Panc1 (cell line): ENCODE results near the gene ADIRF. TPM values are rescaled to one million over a fixed set of nuclear protein-coding genes. Genes with fewer than 3 reads are reported as not detected.

Source experiments
- ATAC-seq: fragments of 200-7000 bp; cut with Tn5 transposase; 2 replicates; pipeline ENCODE4 v1.9.1; 2020; ENCODE audit warnings: mild to moderate bottlenecking, moderate library complexity
- BruUV-seq: library from RNA; stranded (reverse); fragments of 400-500 nt; replicated peaks from 2 replicates; lab custom pipeline; 2021; lab: Mats Ljungman, UMichigan
- CTCF ChIA-PET: fragments of 300-600 bp; sonication (Branson Sonifier 250); formaldehyde crosslinking; loops from one replicate; lab custom pipeline; 2022; ENCODE audit warnings: antibody characterized with exemption; lab: Charles Lee
- POLR2A ChIA-PET: fragments of 300-600 bp; sonication (Branson Sonifier 250); formaldehyde crosslinking; loops from one replicate; lab custom pipeline; 2022; ENCODE audit warnings: antibody characterized with exemption; lab: Charles Lee
- DNase-seq: peaks from one replicate; pipeline ENCODE4 v3.0.0-alpha.2; 2010; ENCODE audit warnings: low read depth, low spot score
- H3K27ac ChIP-seq: 2 replicates; pipeline ENCODE4 v1.5.1; 2011; ENCODE audit warnings: mild to moderate bottlenecking, low read length, inconsistent platforms
- H3K27me3 ChIP-seq: fragments of 200-500 bp; sonication (Bioruptor generic); 2 replicates; pipeline ENCODE4 v1.6.0; 2014; ENCODE audit warnings: low read length, inconsistent platforms; ENCODE audit not compliant: control insufficient read depth, insufficient read depth
- H3K36me3 ChIP-seq: fragments of 200-500 bp; sonication (Bioruptor generic); 2 replicates; pipeline ENCODE4 v1.5.1; 2014; ENCODE audit warnings: inconsistent platforms, mild to moderate bottlenecking, low read length, moderate library complexity; ENCODE audit not compliant: control insufficient read depth, insufficient read depth
- H3K4me1 ChIP-seq: 2 replicates; pipeline ENCODE4 v1.5.1; 2011; ENCODE audit warnings: inconsistent platforms, mild to moderate bottlenecking, low read length, moderate library complexity; ENCODE audit not compliant: control insufficient read depth, insufficient read depth
- H3K4me3 ChIP-seq, 2 experiments: 2 replicates each; pipeline ENCODE4 v1.5.1; 2011 to 2012; ENCODE audit warnings: low read depth in 2 of 2, low read length in 2 of 2, mild to moderate bottlenecking in 2 of 2, inconsistent platforms in 1 of 2, moderate library complexity in 1 of 2
- H3K9me3 ChIP-seq: fragments of 200-500 bp; sonication (Bioruptor generic); 2 replicates; pipeline ENCODE4 v1.5.1; 2014; ENCODE audit warnings: low read depth, mild to moderate bottlenecking, inconsistent platforms, low read length, moderate library complexity; ENCODE audit not compliant: control insufficient read depth, insufficient read depth
- CTCF ChIP-seq: fragments of 450-650 bp; IDR thresholded peaks from 2 replicates; pipeline ENCODE4 v1.5.1; 2017; ENCODE audit warnings: mild to moderate bottlenecking
- POLR2AphosphoS5 ChIP-seq: IDR thresholded peaks from 2 replicates; pipeline ENCODE4 v1.6.1; 2012; ENCODE audit warnings: mild to moderate bottlenecking, low read depth, low read length, moderate library complexity
- REST ChIP-seq, 2 experiments: IDR thresholded peaks; 2 replicates each; pipeline ENCODE4 v1.6.1; 2011 to 2012; ENCODE audit warnings: low read depth in 2 of 2, control low read depth in 1 of 2, low read length in 1 of 2, mild to moderate bottlenecking in 1 of 2, moderate library complexity in 1 of 2; ENCODE audit not compliant: insufficient read depth in 1 of 2
- SIN3A ChIP-seq: IDR thresholded peaks from 2 replicates; pipeline ENCODE4 v1.6.1; 2012; ENCODE audit warnings: low read depth, mild to moderate bottlenecking, low read length, moderate library complexity, borderline replicate concordance; ENCODE audit not compliant: insufficient read depth
- TCF7L2 ChIP-seq: IDR thresholded peaks from 2 replicates; pipeline ENCODE4 v1.6.1; 2011; ENCODE audit warnings: mild to moderate bottlenecking, low read depth, low read length, inconsistent platforms
- in situ Hi-C: cut with HindIII; loops from 2 replicates; pipeline ENCODE4 v1.10.0; 2016; ENCODE audit warnings: low sequenced_read_pairs, low pct_unique_long_range_greater_than_20kb
- intact Hi-C: fragments of 100-400 bp; cut with micrococcal nuclease; formaldehyde crosslinking; loops from one replicate; pipeline ENCODE4 v1.10.0; 2022; ENCODE audit not compliant: unreplicated experiment
- total RNA-seq: library from RNA; stranded (reverse); gene quantifications from one replicate; pipeline ENCODE4 v1.2.1, GENCODE V29; 2021; ENCODE audit not compliant: unreplicated experiment

ADIRF gene
- total RNA-seq, 1 experiment from 2014 or later, result 14.8 TPM

GRCh38 chr10:86936661-86937501 lies 31.4 kb upstream of the ADIRF start:
- H3K27me3 ChIP-seq, result no peaks in the 10 kb centered on the region
- no peak overlapping the region for H3K4me3 ChIP-seq
- H3K36me3 ChIP-seq, result no peaks in the 10 kb centered on the region
- ATAC-seq (no peak), DNase-seq (no peak)
- TF ChIP-seq SIN3A (no peak), POLR2AphosphoS5 (no peak), CTCF (no peak), TCF7L2 (no peak), REST (IDR thresholded peaks at IDR 0.05; ENCODE audit: insufficient read depth in 1 of 2, low read depth in 2 of 2, low read length in 1 of 2) (no peak)
- H3K4me1 ChIP-seq, result no peaks in the 10 kb centered on the region
- H3K27ac ChIP-seq, result no peak overlapping the region
- in situ Hi-C loops (no loop called here), intact Hi-C loops (no loop called here)
- POLR2A ChIA-PET, result interaction anchor here (0.6 kb wide), 1 partner anchor 25 kb away, joined by 3 read pairs; no protein-coding TSS in a partner anchor
- no TSS peak for BruUV-seq
- CTCF ChIA-PET, result interaction anchor here (0.7 kb wide), 1 partner anchor 274 kb away, joined by 3 read pairs; no protein-coding TSS in a partner anchor
- H3K9me3 ChIP-seq, result no peaks in the 10 kb centered on the region

- CTCF ChIA-PET, result interaction anchor here (0.7 to 2.2 kb wide), 3 partner anchors 22 to 274 kb away, joined by 3 to 43 read pairs (median 3); no protein-coding TSS in a partner anchor
- in situ Hi-C loops (no loop called here), intact Hi-C loops (no loop called here)
- Histone ChIP-seq H3K9me3 (no peaks in the 10 kb centered on the region), H3K4me3 (no peak overlapping the region), H3K36me3 (no peaks in the 10 kb centered on the region), H3K27me3 (no peaks in the 10 kb centered on the region), H3K27ac (no peak overlapping the region), H3K4me1 (no peaks in the 10 kb centered on the region)
- no TSS peak for BruUV-seq
- TF ChIP-seq POLR2AphosphoS5 (no peak), CTCF (no peak), SIN3A (no peak), REST (IDR thresholded peaks at IDR 0.05; ENCODE audit: insufficient read depth in 1 of 2, low read depth in 2 of 2, low read length in 1 of 2) (no peak), TCF7L2 (no peak)
- no peak for ATAC-seq
- POLR2A ChIA-PET, result interaction anchor here (0.6 kb wide), 1 partner anchor 25 kb away, joined by 3 read pairs; no protein-coding TSS in a partner anchor
- DNase-seq, result no peak
These were observed 30.7 kb upstream of the ADIRF start for GRCh38 chr10:86937502-86938154.
